Bronchial epithelial cell (primary cell): ENCODE measurements around the gene ACTR1A. TPM values are rescaled to one million over a fixed set of nuclear protein-coding genes. Genes with fewer than 3 reads are reported as not detected.
A peak's percentile ranks its signal among the peaks of the same experiment; 100 is the strongest.

Experiments used
- DNase-seq: peaks from one replicate; pipeline ENCODE4 v3.0.0-alpha.2; 2010; ENCODE audit warnings: low read depth
- FAIRE-seq: peaks from 2 replicates; lab custom pipeline; 2011; peaks lifted over from hg19 to GRCh38; lab: Jason Lieb, UNC
- H3K27me3 ChIP-seq: 2 replicates; pipeline ENCODE4 v1.5.1; 2011; ENCODE audit warnings: low read length; ENCODE audit not compliant: control insufficient read depth, insufficient read depth
- H3K36me3 ChIP-seq: 2 replicates; pipeline ENCODE4 v1.5.1; 2011; ENCODE audit warnings: low read length; ENCODE audit not compliant: control insufficient read depth, insufficient read depth
- H3K4me3 ChIP-seq: 2 replicates; pipeline ENCODE4 v1.5.1; 2011; ENCODE audit warnings: mild to moderate bottlenecking, low read depth, low read length, control low read depth
- CTCF ChIP-seq: IDR thresholded peaks from 2 replicates; pipeline ENCODE4 v1.5.1; 2011; ENCODE audit warnings: mild to moderate bottlenecking, moderate library complexity, low read length, control low read depth, inconsistent platforms; ENCODE audit not compliant: insufficient read depth, severe bottlenecking
- total RNA-seq: library from RNA; depleted of rRNA; stranded (reverse); fragments of >200 nt; gene quantifications from 2 replicates; pipeline ENCODE4 v1.2.1, GENCODE V29; 2014

Gene ACTR1A
- total RNA-seq, 1 donor from 2014 or later, result 53.2 TPM

- Histone ChIP-seq H3K27me3 (no peaks in the 10 kb centered on the region), H3K4me3 (no peak overlapping the region), H3K36me3 (no peaks in the 10 kb centered on the region)
- DNase-seq, result no peak
- no peak for FAIRE-seq
- TF ChIP-seq CTCF, result no peak
These were observed 66.8 kb downstream of the ACTR1A start for GRCh38 chr10:102435529-102436233.

- no peaks in the 10 kb centered on the region for H3K36me3 ChIP-seq
- H3K27me3 ChIP-seq, result no peaks in the 10 kb centered on the region
- FAIRE-seq (no peak), DNase-seq (no peak)
- no peak for TF ChIP-seq CTCF
- no peak overlapping the region for H3K4me3 ChIP-seq
These were observed 67.4 kb downstream of the ACTR1A start for GRCh38 chr10:102435133-102435497.

- H3K36me3 ChIP-seq, result no peaks in the 10 kb centered on the region
- no peaks in the 10 kb centered on the region for H3K27me3 ChIP-seq
- H3K4me3 ChIP-seq, result no peak overlapping the region
- DNase-seq, result peak; percentile 60
- FAIRE-seq, result no peak
- TF ChIP-seq CTCF, result no peak
These were observed 67.9 kb downstream of the ACTR1A start for GRCh38 chr10:102434394-102435132.

- no peak for TF ChIP-seq CTCF
- FAIRE-seq (no peak), DNase-seq (no peak)
These were observed 68.9 kb downstream of the ACTR1A start for GRCh38 chr10:102433619-102434046.

GRCh38 chr10:102432162-102432950, 70.2 kb downstream of the ACTR1A start, which contains the start of gene CUEDC2:
Gene CUEDC2 (minus strand): TSS chr10:102432574. CDS start chr10:102425188, 7,386 bp downstream.
- peak within 1 kb of the TSS; percentile 67 for H3K4me3 ChIP-seq

More at GRCh38 chr10:102433619-102434046, 68.9 kb downstream of the ACTR1A start:
- no peaks in the 10 kb centered on the region for H3K27me3 ChIP-seq
- no peak overlapping the region for H3K4me3 ChIP-seq
- no peaks in the 10 kb centered on the region for H3K36me3 ChIP-seq

More at GRCh38 chr10:102432162-102432950, 70.2 kb downstream of the ACTR1A start, which contains the start of gene CUEDC2:
- no peaks in the 10 kb centered on the region for H3K27me3 ChIP-seq
- FAIRE-seq (no peak), DNase-seq (peak; percentile 86)
- TF ChIP-seq CTCF, result no peak
- H3K36me3 ChIP-seq, result no peaks in the 10 kb centered on the region
